ENCODE results near the gene PIP5K1B.

The PIP5K1B gene

GRCh38 chr9:68953771-68954170 is 248.7 kb downstream of the PIP5K1B start:
- no peaks in the 10 kb centered on the region for H3K79me2 ChIP-seq
- H2AFZ ChIP-seq = no peak overlapping the region
- H3K9me3 ChIP-seq (ENCODE audit: control insufficient read depth, low read length) = no peaks in the 10 kb centered on the region
- TF ChIP-seq, protein P1, sequence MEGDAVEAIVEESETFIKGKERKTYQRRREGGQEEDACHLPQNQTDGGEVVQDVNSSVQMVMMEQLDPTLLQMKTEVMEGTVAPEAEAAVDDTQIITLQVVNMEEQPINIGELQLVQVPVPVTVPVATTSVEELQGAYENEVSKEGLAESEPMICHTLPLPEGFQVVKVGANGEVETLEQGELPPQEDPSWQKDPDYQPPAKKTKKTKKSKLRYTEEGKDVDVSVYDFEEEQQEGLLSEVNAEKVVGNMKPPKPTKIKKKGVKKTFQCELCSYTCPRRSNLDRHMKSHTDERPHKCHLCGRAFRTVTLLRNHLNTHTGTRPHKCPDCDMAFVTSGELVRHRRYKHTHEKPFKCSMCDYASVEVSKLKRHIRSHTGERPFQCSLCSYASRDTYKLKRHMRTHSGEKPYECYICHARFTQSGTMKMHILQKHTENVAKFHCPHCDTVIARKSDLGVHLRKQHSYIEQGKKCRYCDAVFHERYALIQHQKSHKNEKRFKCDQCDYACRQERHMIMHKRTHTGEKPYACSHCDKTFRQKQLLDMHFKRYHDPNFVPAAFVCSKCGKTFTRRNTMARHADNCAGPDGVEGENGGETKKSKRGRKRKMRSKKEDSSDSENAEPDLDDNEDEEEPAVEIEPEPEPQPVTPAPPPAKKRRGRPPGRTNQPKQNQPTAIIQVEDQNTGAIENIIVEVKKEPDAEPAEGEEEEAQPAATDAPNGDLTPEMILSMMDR (IDR thresholded peaks at IDR 0.05) = no peak
- no peaks in the 10 kb centered on the region for H3K27me3 ChIP-seq (ENCODE audit: control insufficient read depth, insufficient read depth, low read length)
- no peak overlapping the region for H3K4me2 ChIP-seq (ENCODE audit: low read length)
- no peak overlapping the region for H3K4me3 ChIP-seq (ENCODE audit: low read depth, low read length)
- H3K36me3 ChIP-seq (ENCODE audit: control insufficient read depth, insufficient read depth, low read length) = no peaks in the 10 kb centered on the region
- H3K4me1 ChIP-seq = no peaks in the 10 kb centered on the region
- no peak overlapping the region for H3K27ac ChIP-seq
- no peak overlapping the region for H3K9ac ChIP-seq

DNA sequence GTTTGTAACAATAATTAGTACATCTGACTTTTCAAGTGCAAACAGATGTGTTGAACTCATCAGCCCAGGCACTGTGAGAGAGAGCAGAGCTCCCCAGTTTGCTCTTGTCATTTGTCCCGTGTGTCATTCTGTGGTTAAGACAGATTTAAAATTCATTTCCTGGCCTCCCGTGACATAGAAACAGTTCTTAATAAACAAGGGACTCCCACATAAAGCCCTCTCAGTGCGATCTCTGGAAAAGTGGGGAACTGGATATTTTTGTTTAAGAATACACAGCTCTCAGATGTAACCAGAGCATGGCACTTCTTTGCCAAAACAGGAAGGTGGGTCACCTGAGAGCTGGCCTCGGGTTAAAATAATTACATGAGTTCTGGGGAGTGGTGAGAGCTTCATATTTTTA is 250.3 kb downstream of the PIP5K1B start:
- H3K27ac ChIP-seq = no peak overlapping the region
- H3K4me2 ChIP-seq (ENCODE audit: low read length) = no peak overlapping the region
- TF ChIP-seq, protein P1 (IDR thresholded peaks at IDR 0.05) = no peak
- no peak overlapping the region for H2AFZ ChIP-seq
- no peaks in the 10 kb centered on the region for H3K79me2 ChIP-seq
- no peak overlapping the region for H3K4me3 ChIP-seq (ENCODE audit: low read depth, low read length)
- no peaks in the 10 kb centered on the region for H3K4me1 ChIP-seq
- no peak overlapping the region for H3K9ac ChIP-seq
- H3K36me3 ChIP-seq (ENCODE audit: control insufficient read depth, insufficient read depth, low read length) = no peaks in the 10 kb centered on the region
- no peaks in the 10 kb centered on the region for H3K27me3 ChIP-seq (ENCODE audit: control insufficient read depth, insufficient read depth, low read length)
- no peaks in the 10 kb centered on the region for H3K9me3 ChIP-seq (ENCODE audit: control insufficient read depth, low read length)

DNA sequence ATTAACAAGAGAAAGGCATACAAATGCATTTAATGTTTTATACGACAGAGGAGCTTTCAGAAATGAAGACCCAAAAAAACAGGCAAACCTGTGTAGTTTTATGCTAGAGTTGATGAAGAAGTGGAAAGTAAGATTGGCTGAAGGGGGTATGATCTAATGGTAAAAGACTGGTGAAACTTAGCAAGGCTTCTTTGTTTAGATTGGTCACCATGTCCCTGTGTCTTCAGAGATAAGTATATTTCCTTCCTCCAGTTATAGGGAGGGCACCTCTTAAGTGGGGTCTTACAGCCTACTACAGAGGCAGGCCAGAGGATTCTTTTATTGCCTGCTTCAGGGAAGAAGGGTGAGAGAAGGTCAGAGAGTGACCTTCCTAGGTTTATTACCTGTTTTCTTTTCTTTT is 252.4 kb downstream of the PIP5K1B start:
- TF ChIP-seq, protein P1 (IDR thresholded peaks at IDR 0.05) = no peak
- Histone ChIP-seq H3K79me2 (no peaks in the 10 kb centered on the region), H3K27ac (no peak overlapping the region), H3K9ac (no peak overlapping the region), H3K4me1 (no peaks in the 10 kb centered on the region), H3K36me3 (ENCODE audit: control insufficient read depth, insufficient read depth, low read length) (no peaks in the 10 kb centered on the region), H3K9me3 (ENCODE audit: control insufficient read depth, low read length) (no peaks in the 10 kb centered on the region), H3K27me3 (ENCODE audit: control insufficient read depth, insufficient read depth, low read length) (no peaks in the 10 kb centered on the region), H2AFZ (no peak overlapping the region), H3K4me3 (ENCODE audit: low read depth, low read length) (no peak overlapping the region), H3K4me2 (ENCODE audit: low read length) (no peak overlapping the region)

- Histone ChIP-seq H3K79me2 (no peaks in the 10 kb centered on the region), H3K27me3 (ENCODE audit: control insufficient read depth, insufficient read depth, low read length) (no peaks in the 10 kb centered on the region), H3K27ac (no peak overlapping the region), H3K9me3 (ENCODE audit: control insufficient read depth, low read length) (no peaks in the 10 kb centered on the region), H3K4me2 (ENCODE audit: low read length) (no peak overlapping the region), H3K4me3 (ENCODE audit: low read depth, low read length) (no peak overlapping the region), H3K9ac (no peak overlapping the region), H3K36me3 (ENCODE audit: control insufficient read depth, insufficient read depth, low read length) (no peaks in the 10 kb centered on the region), H3K4me1 (no peaks in the 10 kb centered on the region), H2AFZ (no peak overlapping the region)
- TF ChIP-seq, protein P1 (IDR thresholded peaks at IDR 0.05) = no peak
Measured at GRCh38 chr9:68961587-68961986, 256.5 kb downstream of the PIP5K1B start.

DNA sequence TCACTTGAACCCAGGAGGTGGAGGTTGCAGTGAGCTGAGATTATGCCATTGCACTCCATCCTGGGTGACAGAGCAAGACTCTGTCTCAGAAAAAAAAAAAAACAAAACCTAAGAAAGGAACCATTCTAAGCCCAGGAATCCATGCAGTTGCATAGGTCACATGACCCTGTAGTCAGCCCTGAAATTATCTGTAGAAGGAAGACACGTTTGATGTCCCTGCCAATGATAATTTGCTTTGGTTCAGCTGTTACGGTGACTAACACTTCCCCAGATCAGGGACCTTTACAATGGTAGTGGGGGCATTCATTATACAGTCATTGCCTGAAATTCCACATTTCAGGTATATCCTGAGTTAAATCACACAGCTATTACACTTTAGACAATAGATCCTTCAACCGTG is 258.4 kb downstream of the PIP5K1B start:
- H3K4me3 ChIP-seq (ENCODE audit: low read depth, low read length) = no peak overlapping the region
- H3K9ac ChIP-seq = no peak overlapping the region
- H3K4me1 ChIP-seq = no peaks in the 10 kb centered on the region
- H3K36me3 ChIP-seq (ENCODE audit: control insufficient read depth, insufficient read depth, low read length) = no peaks in the 10 kb centered on the region
- H3K27me3 ChIP-seq (ENCODE audit: control insufficient read depth, insufficient read depth, low read length) = no peaks in the 10 kb centered on the region
- H2AFZ ChIP-seq = no peak overlapping the region
- H3K4me2 ChIP-seq (ENCODE audit: low read length) = no peak overlapping the region
- no peak overlapping the region for H3K27ac ChIP-seq
- no peaks in the 10 kb centered on the region for H3K79me2 ChIP-seq
- TF ChIP-seq, protein P1 (IDR thresholded peaks at IDR 0.05) = no peak
- H3K9me3 ChIP-seq (ENCODE audit: control insufficient read depth, low read length) = no peaks in the 10 kb centered on the region
